ENCODE measurements around the gene FN3KRP.

GRCh38 chr17:82752371-82753200 is 36.1 kb downstream of the FN3KRP start:
- TF ChIP-seq EZH2 (IDR thresholded peaks at IDR 0.05) (no peak), FOXP2 (optimal IDR thresholded peaks at IDR 0.05; ENCODE audit: control extremely low read depth, extremely low read length, insufficient read depth) (no peak)

Data from SK-N-MC (cell line).